HG03039 (cell line): Measurements from ENCODE around the gene PUM1.

Experiments used
- ATAC-seq: cut with Tn5 transposase; IDR thresholded peaks from one replicate; pipeline ENCODE4 v1.9.1; 2021; ENCODE audit warnings: mild to moderate bottlenecking, moderate library complexity; ENCODE audit not compliant: unreplicated experiment

Gene PUM1

DNA sequence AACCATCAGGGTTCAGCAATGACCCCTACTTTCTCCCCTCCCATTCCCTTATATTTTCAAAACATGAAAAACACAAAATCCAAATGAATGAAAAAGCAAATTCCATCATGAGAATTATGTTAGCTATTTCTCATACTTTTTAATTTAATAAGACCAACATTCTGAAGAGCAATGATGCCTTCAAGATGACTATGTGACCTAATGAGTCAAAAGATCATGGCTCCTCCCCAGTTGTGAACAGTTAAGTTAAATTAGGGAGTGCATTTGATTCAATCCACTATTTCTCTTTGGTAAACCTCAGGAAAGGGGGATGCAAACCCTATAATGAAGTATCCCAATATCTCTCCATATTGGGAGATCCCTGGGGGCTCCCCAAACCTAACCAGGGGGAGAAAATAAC is 36.5 kb downstream of the PUM1 start:
- no peak for ATAC-seq

DNA sequence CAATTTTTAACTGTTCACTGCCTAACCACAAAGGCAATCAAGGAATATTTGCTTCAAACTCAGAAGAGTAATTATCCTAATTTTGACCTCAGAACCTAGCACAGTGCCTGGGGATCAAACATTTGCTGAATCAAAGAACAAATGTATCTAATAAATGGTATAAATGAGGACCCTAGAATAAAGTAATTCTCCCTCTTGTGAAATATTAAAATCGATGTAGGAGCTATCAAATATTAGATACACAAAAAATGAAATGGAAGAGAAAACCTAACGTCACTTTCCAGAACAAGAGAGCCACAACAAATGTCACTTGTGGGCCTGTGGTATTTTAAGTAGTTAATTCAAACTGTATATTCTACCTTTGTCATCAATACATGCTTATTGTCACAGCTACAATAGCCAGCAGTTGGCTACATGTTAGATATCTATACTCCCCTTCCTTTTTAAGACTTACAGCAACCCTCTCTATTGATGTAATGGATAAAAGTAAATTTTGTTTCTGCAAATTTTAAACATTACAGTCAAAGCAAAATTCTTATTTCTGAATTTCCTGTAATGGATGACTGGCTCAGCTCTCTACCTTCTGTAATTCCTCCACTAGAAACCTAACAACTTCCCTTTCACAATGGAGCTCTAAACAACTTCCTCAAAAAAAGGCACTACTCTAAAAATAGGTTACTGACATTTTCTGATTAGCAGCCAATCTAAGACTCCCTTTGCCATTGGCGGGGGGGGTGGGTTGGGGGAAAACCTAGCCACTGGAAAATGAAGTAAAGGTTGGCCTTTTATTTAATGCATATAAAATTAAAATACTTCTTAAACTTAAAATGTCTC is 37.6 kb downstream of the PUM1 start:
- ATAC-seq, result no peak

- no peak for ATAC-seq
Measured at GRCh38 chr1:31022259-31022658, 43.3 kb downstream of the PUM1 start.

GRCh38 chr1:31020007-31020790 is 45.3 kb downstream of the PUM1 start:
- no peak for ATAC-seq

- ATAC-seq, result no peak
Measured at GRCh38 chr1:31019401-31019800, 46.1 kb downstream of the PUM1 start.

DNA sequence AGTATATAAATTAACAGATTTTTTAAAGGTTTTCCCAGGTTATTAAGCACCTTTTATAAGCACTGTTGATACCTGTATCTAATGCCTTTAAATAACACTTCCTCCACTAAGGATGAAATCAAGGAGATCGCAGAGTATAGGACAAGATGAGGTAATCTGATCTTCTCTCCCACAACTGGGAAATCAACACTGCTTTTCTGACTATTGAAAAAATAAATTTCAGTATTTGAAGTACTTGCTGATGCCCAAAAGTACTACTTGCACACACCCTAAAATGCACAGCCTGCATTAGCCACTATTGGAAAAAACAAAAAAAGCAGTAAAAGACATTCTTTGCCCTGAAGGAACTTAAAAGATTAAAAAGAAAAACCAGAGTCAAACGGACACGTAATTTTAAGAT is 48.6 kb downstream of the PUM1 start:
- no peak for ATAC-seq

DNA sequence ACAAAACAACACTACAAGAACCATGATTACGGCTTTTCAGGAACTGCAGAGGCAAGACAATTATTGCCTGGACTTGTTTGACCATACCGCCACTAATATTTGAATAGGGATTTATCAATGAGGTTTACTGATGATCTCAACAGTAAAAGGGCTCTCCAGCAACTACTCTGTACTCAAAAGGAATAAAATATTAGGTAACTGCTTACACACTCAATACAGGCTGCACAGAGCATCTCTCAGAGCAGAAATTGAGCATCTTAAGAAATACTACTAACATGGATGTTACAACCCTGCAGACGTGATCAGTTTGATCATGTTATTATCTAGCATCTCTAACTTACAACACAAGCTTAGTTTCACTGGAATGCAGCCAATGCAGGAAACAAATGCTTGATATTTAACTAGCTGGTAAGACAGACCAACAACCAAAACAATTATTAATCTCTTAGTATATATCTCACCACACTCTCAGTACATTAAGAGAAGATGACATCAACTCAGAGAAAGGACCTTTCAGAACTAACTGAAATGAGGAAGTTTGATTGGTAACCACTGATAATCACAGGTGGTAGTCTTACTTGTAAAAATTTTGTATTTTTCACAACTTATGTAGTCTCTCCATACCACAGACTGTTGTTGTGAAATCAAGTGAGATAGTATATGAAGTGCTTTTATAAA is 52.2 kb downstream of the PUM1 start:
- no peak for ATAC-seq

- no peak for ATAC-seq
Measured at GRCh38 chr1:31012210-31012924, 53.1 kb downstream of the PUM1 start.

- ATAC-seq, result no peak
Measured at GRCh38 chr1:31011719-31012118, 53.8 kb downstream of the PUM1 start.

- no peak for ATAC-seq
Measured at GRCh38 chr1:31010086-31010989, 55.2 kb downstream of the PUM1 start.

- ATAC-seq, result no peak
Measured at GRCh38 chr1:31007462-31007991, 58.0 kb downstream of the PUM1 start.

GRCh38 chr1:31006747-31007146 is 58.8 kb downstream of the PUM1 start:
- ATAC-seq, result no peak

- no peak for ATAC-seq
Measured at GRCh38 chr1:31005617-31006166, 59.8 kb downstream of the PUM1 start.

- ATAC-seq, result no peak
Measured at GRCh38 chr1:31005198-31005597, 60.3 kb downstream of the PUM1 start.

DNA sequence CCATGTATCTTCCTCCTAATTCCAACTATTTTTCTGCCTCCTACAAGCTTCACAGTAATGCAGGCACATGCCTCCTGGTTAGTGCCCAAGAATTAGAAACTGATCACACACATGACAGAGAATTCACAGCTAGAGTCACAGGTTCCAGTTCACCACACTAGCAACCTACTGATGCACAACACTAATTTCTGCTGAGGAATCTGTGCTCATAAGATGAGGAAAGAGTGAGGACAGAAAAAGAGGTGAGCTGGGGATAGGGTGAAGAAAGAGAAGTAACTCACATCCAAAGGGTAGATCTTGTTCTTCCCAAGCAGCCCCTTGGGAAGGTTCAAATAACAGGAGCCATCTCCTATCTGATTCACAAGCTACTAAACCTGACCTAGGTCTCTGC is 61.3 kb downstream of the PUM1 start:
- ATAC-seq, result no peak

- ATAC-seq, result no peak
Measured at GRCh38 chr1:31003613-31004230, 61.8 kb downstream of the PUM1 start.

GRCh38 chr1:31000301-31000700 is 65.2 kb downstream of the PUM1 start:
- ATAC-seq, result no peak

GRCh38 chr1:30998887-30999286 is 66.6 kb downstream of the PUM1 start:
- no peak for ATAC-seq

DNA sequence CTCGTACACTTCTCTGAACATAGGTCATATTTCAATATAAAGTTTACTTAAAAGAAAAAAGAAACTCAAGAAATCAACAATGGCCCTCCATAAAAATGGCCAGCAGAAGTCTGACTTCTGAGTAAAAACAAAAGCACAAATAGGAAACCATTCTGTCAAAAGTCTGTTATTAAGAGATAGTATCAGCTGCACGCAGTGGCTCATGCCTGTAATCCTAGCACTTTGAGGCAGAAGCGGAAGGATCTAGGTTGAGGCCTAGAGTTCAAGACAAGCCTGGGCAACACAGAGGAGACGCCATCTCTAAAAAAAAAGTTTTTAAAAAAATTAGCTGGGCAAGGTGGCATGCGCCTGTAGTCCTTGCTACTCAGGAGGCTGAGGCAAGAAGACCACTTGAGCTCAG is 67.3 kb downstream of the PUM1 start:
- ATAC-seq, result no peak
